ENCODE data around the gene TTC9C.
"Not testable (repeated sequence)": the region's sequence is repeated elsewhere in the genome, so short reads cannot be mapped to it uniquely, and the experiment has no call there.

Gene TTC9C

DNA sequence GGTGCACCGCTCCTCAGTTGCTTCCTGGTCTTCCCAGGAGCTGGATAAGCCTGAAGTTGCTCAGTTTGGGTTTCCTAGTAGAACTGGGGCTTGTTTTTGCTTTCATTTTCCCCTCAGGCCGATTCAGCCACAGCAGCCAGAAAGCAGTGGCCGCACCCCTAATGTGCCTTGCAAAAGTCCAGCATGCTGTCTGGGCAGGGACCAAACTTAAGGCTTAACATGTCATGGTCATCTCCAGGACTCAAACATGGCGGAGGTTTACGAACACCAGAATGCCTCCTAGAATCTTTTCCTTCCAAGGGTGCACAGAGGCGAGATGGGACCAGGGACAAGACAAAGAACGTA, 18.3 kb upstream of the TTC9C start:
- DNase-seq, result no peak

DNA sequence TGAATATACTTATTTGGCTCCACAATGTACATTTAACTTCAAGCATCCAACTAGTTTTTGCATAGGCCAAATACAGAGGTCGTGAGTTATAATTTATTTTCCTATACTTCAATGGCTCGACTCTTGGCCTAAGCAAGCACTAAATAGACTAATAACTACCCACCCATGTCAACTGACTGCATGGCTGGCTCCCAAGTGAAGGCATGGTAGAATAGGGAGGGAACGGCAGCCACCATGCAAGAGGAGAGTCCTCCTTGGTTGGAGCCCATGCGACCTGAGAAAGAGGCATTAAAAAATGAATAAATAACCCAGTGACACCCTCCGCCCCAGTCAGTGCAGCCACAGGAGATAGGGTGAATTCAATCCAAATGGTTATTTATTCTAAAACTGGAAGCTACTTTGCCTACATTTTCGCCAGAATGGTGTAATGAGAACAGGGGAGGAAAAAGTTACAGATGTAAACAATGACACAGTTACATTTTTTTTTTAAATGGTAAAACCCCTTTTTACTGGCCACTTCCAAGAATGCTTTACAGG, 15.9 kb upstream of the TTC9C start:
- DNase-seq, result no peak

DNA sequence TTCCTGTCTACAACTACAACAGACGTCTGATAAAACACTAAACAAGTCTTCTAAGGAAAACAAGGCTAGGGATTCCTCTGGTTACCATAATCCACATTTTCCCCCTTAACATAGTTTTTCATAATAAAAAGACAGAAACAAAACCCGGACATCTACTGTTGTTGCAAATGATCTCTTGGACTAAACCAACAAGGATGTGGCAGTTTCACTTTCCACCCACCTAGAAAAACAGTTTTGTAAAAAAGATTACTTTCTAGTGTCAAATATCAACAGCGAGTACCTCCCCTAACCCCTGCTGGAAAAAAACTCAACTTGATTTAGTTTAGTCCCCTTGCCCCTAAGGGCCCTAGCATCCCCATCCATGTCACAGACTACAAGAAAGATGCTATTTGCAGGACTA, 15.4 kb upstream of the TTC9C start:
- no peak for DNase-seq

DNA sequence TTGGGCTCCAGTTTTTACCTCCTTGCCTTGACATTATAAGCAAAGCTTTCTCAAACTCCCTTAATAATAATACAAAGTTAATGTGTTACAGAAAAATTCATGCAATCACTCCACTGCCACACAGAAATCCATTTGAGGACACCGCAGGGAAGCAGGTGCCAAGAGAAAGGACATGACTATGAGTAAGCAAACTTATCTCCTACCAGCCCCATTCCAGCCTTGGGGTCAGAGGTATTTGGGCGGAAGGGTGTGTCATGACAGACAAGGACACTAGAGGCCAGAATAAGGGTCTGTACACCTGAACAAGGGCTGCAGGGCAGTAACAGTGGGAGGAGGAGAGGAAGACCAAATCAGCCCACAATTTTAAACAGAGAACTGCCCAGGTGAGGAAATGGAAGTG, 14.9 kb upstream of the TTC9C start:
- no peak for DNase-seq

DNA sequence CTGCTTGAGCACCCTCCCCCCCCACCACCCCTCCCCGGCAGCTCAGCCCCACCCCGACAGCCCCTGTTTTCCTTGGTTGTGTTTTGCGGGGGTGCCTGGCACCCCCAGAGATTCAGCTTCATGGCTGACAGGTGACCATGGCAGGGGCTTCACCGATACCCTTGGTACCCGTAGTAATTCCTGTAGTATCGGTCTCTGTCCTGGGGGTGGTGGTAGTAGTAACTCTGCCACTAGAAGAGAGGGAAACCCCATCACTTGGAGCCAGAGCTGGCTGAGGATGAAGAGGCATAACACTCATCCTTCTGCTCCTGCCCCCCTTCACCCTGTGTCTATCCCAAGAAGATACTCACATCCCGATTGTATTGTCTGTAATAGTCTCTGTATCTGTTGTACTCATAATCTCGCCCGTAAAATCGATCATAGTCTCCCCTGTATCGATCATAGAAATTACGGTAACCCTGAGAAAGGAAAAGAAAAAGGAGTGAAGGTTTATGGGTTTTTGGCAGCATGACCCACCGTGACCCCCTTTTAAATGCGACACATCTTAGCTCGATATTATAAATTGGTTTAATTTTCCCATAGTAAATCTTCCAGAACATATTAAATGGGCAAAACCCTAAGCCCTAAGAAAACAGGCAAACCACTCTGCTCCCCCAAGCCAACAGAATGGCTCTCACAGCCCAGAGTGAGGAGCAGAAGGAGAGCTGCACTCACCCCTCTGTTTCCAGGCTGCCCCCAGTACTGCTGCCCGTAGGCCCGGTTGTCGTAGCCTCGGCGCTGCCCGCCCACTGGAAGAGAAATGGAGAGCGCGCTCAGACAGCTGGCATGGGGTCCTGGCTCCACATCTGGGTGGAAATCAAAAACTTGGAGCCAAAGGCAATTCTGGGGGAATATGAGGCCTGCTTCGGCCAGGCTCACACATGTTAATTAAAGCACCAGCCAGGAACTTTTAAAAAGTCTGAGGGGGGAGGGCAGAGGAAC, 12.8 kb upstream of the TTC9C start:
- no peak for DNase-seq

DNA sequence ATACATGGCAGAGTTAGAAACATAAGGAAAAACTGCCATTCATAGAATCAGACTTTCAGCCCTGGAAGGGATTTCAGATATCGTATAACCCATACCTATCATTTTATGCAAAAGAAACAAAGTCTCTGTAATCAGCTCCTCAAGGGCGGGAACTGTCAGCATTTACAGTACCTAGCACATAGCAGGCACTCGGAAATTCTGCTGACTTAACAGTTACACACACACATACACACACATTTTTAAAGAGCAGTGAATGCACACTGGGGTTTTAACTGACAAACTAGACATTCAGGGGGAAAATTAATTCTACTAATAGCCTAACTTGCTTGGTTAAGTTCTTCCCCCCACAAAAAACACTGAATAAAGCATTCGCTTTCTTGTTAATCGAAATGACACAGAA, 12.1 kb upstream of the TTC9C start:
- no peak for DNase-seq

DNA sequence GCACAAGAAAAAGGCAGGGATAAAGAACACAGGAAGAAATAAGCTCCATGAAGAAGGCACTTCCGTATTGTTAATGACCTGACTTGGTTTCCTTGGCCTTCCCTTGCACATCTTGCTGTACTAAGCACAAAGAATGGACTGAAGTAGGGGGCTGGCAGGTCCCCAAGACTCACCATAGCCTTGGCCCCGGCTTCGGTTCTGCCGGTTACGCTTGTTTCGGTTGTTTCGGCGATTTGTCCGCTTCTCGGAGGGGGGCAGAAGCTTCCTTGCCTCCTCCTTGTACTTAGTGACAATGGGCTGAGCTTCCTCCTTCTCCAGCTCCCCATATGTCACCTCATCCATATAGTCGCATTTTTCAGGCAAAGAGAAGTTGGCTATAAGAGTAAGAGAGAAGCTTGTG, 11.5 kb upstream of the TTC9C start:
- DNase-seq, result no peak

DNA sequence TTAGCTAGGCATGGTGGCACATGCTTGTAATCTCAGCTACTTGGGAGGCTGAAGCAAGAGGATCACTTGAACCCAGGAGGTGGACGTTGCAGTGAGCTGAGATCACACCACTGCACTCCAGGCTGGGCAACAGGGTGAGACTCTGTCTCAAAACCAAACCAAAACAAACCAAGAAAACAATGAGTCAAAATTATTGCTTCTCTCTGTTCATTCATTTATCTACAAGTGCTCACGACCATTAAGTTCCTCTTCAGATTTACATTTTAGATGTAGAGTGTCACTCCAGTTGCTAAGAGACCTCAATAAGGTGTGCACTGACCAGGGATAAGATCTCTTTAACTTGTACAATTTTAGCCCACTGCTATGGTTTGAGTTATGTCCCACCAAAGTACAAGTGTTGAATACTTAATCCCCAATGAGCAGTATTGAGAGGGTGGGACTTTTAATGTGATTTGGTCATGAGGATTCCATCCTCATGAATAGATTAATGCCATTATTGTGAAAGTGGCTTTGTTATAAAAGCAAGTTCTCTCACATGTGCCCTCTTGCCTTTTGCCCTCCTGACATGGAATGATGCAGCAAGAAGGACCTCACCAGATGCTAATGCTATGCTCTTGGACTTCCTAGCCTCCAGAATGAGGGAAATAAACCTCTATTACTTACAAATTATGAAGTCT, 8.8 kb upstream of the TTC9C start:
- no peak for DNase-seq

DNA sequence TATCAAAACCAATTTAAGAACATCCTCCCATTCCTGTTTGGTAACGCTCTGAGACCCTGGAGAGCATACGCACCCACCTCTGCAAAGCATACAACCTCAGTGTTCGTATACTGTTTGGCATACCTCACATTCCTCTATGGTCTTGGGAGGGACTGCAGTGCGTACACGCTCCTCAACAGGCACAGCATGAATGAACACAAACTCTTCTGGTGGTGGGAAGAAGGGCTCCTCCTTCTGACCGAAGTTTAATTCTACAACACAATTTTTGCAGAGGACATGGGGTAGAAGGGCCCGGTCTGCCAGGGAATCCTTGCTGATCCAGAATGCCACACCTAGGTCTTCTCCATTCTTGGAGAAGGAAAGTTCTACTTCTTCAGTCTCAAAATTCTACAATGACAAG, 6.3 kb upstream of the TTC9C start:
- DNase-seq, result no peak

DNA sequence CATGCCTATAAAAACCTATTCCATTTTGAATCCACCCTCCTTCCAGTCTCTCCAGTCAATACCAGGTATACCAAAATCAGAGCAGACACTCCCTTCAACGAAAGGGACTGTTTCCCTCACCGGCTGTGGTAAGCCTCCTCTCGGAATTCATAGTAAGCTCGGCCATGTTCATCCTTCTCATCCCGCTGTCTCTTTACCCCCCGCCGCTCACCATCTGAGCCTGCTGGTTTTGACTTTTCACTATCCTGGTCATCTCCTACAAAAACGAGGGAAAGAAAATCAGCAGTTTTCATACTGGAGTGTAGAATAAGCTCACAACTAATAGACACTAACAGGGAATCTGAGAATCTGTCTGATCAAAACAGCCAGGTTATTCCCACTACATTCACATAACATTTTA, 4.1 kb upstream of the TTC9C start:
- no peak for DNase-seq

DNA sequence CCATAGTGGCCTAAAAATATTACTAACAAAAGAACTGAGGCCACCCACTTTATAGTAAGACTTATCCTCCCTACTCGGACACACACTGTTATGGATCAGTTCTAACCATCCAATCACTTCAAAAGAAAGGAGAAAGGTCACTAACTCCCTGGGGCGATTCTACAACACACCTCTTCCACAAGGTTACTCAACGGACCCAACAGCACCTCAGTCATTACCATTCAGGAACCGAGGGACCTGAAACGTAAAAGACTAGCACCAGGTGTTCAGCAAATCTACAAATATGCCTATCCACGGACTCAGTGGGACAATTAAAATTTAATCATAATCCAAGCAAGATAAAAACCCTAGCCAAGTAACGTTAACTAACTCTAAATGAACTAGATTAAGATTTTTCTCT, 2.6 kb upstream of the TTC9C start:
- no peak for DNase-seq

DNA sequence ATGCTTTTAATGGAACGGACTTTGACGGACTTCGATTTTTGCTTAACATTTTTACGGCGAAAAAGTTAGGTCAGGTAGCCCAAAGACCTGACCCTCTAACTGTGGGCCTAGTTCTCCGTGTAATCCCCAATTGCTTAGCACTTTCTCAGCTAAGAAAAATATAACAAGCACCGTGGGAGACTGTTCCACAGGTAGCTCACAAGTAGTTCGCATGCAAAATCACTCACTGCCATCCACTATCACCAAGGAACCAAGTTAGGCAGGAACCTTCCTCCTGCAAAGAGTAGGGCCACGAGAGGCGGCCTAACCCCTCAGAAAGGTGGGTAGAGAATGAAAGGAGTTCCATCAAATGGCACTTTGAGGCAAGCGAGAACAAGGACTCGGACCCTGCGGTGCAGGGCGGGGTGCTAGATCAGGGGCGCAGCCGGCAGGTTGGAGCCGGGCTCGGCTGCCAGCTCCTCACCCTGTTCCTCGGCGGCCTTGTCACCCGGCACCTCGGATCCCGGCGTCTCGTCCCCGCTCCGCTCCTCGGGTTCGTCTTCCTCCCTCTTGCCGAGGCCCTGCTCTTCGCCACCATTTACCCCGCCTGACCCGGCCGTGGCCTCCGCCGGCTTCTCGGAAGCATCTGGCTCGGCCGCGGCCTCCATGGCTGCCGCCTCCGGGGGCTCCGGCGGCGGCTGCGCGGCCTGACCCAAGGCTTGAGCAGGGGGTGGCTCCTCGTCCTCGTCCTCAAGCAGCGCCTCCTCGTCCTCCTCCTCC, 2.0 kb upstream of the TTC9C start:
- DNase-seq, result no peak

DNA sequence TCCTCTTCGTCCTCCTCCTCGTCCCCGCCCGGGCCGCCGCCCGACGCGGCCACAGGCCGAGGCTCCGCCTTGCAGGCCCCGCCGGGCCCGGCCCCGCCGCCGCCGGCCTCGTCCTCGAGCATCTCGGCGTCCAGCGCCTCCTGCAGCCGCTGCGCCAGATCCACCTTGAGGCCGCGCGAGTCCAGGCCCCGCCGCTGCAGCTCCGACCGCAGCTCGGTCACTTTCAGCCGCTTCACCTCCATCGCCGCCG, 1.4 kb upstream of the TTC9C start:
- no peak for DNase-seq

DNA sequence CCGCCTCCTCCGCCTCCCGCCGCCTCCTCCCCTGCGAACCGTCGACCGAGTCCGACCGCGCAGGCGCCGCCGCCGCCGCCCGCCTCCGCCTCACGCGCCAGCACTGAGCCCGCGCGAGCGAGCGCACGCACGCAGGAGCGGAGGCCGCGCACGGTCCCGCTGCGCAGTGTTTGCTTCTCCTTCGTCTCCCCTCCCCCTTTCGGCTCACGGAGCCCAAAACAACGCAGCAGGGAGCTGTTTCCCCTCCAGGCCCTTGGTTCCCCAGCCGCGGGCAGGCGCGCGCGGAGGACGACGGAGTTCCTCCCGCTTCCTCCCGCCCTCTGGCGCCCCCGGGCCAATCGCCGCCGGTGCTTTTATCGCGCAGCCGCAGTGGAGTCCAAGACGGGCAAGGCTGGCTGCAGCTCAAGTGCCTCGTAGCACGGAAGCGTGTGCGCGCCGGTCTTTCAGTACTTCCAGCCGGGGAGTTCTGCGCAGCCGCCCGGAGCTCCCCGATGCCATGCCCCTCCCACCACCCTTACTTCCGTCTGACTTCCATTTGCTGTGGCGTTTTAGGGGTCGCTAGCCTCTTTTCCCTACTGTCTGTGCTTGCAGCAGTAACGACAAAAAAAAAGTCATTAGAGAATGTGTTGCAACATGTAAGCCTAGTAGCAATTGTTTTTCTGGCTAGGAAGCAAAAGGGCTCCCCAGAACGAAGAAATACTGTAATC, 968 bp upstream of the TTC9C start, which contains the start of gene HNRNPUL2:
HNRNPUL2 (minus strand) TSS at position 293 of the 707 bp plus-strand sequence. CDS start 301 bp downstream, outside the sequence.
- peak; percentile 96 to 97 for DNase-seq

DNA sequence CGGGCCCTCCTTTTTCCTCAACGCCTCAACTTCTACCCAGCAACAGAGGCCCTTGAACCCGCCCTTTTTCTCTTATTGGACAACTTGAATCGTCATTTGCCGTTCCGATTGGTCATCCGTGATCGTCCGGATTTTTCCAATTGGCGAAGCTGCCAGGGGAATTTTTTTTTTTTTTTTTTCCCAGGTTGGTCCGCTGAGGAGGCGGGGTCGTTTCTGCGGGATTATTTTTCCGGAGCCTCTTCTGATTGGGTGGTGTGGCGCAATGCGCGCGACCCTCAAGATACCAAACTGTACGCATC, 465 bp upstream of the TTC9C start:
- peak; percentile 89 to 97 for DNase-seq

DNA sequence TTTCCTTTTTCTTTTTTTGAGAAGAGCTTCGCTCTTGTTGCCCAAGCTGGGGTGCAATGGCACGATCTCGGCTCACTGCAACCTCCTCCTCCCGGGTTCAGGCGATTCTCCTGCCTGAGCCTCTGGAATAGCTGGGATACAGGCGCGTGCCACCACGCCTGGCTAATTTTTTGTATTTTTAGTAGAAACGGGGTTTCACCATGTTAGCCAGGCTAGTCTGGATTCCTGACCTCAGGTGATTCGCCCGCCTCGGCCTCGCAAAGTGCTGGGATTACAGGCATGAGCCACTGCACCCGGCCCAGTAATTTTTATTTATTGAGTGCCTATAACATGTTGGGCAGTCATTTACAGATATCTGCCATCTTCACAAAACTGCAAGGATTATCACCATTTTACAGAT, 1.8 kb downstream of the TTC9C start:
- not testable (repeated sequence) for DNase-seq

DNA sequence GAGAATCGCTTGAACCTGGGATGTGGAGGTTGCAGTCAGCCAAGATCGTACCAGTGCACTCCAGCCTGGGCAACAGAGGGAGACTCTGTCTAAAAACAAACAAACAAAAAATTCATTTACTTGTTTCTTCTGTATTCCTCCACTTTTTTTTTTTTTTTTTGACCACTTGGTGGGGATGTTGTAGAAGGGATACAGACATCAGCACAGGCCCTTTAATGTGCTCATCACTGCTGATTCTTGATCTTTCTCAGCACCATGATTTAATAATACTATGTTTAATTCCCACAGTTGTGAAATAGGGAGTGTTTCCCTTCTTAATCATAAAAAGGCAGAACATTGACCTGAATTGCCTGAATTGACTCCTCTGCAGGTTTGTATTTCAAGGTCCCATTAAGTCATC, 4.5 kb downstream of the TTC9C start:
- DNase-seq, result peak in 1 of 2 donors; percentile 49

DNA sequence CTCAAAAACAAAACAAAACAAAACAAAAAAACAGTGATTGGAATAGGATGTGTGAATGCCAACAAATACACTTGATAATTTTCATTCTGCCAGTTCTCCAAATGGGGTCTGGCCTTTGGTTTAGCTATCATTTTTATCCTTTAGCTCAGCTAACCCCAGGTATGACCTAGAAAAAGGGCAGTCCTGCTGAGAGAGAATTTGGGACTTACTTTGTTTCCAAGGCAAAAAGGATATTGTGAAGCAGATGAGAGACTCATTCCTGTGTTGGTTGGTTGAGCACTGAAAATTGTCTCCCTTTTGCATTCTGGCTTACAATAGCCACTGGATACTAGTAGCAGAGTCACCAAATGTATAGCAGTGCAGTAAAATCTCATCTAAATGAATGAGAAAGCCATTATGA, 8.9 kb downstream of the TTC9C start:
- DNase-seq, result no peak

DNA sequence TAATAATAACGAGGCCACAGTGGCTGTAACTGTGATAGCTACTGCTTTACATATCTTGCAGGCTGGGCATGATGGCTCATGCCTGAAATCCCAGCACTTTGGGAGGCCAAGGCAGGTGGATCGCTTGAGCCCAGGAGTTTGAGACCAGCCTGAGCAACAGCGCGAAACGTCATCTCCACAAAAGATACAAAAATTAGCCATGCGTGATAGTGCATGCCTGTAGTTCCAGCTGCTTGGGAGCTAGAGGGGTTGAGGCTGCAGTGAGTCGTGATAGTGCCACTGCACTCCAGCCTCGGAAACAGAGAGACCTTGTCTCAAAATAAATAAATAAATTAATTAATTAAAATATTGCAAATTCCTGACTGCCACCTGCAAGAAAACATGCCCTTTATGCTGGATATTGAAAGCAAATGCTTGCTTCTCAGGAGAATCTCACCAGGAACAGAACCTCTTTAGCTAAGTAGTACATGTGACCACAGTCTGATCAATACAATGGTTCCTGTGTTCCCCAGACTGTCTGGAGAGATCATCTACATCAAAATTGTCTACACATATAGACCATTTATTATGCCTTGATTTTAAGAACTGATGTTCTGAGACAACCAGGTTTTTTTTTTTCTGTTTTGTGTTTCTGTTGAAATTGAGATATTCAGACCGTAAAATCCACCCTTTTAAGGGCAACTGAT, 19.3 kb downstream of the TTC9C start:
- no peak for DNase-seq

DNA sequence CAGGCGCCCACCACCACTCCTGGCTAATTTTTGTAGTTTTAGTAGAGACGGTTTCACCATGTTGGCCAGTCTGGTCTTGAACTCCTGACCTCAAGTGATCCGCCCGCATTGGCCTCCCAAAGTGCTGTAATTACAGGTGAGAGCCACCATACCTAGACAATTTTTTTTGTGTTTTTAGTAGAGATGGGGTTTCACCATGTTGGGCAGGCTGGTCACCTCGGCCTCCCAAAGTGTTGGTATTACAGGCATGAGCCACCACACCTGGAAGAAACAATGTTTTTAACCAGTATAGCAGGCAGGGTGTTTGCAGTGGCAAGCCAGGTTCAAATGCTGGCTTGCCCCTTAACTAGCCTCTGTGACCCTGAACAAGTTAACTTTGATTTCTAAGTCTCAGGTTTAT, 21.6 kb downstream of the TTC9C start:
- not testable (repeated sequence) for DNase-seq

DNA sequence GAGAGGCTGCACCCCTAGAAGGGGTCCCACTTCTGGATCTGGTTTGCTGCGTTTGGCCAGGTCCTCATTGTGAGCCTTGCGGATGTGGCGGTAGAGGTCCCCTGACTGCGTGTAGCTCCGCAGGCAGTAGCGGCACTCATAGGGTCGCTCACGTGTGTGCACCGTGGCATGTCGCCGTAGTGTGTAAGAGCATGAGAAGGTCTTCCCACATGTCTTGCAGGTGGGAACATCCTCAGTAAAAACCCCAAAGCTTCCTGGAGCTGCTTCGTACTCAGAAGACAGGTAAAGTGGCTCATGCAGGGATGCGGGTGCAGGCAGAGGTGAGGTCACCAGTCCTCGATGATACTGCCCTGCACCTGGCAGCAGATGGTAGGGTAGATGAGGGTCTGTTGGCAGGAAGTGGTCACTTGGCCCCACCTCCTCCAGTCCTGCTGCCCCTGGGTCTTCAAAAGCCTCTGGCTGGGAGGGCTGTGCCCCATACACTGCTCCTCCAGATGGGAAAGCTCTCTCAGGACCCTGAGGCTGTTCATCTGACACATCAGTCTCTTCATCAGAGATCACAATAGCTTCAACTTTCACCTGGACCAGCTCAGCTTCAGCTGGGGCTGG, 24.0 kb downstream of the TTC9C start:
- DNase-seq, result no peak

All from hippocampal formation (tissue), 2 donors.